ENCODE data around the gene TMEM129.

The TMEM129 gene

GRCh38 chr4:1668488-1668840 is 52.7 kb downstream of the TMEM129 start:
- DNase-seq (ENCODE audit: low spot score): no peak

- DNase-seq (ENCODE audit: low spot score): no peak
Measured at GRCh38 chr4:1667273-1667672, 53.9 kb downstream of the TMEM129 start.

- DNase-seq (ENCODE audit: low spot score): no peak
Measured at GRCh38 chr4:1666391-1666790, 54.7 kb downstream of the TMEM129 start.
